ENCODE results near the gene TBCE. TPM values are rescaled to one million over a fixed set of nuclear protein-coding genes. Genes with fewer than 3 reads are reported as not detected.

Gene TBCE
- total and polyA plus RNA-seq, 9 of the 15 experiments (the other 6 are each of a cell fraction or from before 2014, with no cell fraction given): 52.6 to 92.1 (median 82.1) TPM

DNA sequence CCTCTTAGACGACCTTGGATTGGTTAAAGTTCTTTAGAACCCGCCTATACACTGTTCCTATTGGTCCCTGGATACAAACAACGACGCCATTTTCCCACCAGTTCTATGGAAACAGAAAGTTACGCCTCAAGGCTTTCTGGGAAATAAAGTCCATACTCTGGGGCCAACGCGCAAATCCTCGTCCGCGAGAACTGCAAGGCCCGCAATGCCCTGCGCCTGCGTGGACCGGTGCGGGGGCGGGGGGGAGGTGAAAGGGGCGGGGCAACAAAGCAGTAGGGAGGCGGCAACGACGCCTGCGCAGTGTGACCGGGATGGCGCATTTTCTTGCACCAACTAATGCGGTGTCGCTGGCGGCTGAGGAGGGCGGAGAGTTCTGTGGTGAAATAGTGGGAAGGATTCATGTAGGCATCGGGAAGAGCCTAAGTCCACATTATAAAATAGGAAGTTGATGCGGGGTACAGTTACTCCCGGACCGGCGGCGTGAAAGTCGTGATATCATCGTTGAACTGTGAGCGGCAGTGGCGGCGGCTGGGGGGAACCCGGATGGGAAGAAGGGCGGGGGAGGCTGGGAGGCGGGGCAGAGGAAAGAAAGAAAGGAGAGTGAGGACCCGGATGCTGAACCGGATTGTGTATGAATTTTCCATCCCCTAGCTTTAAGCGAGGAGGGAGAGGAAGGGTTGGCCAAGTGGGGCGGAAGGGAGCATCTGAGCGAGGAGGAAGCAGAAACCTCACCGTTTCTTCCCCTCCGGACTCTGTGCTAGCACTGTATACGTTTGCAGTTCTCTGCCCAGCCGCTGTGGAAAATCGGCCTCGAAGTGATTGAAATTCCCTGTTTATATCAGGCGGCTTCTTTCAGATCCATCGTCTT is 38.7 kb upstream of the TBCE start, which contains the start of gene GGPS1 (continued):
- TF ChIP-seq PTTG1 (tag; IDR thresholded peaks at IDR 0.05; ENCODE audit: low read depth) (no peak), BDP1 (IDR thresholded peaks at IDR 0.05; ENCODE audit: insufficient read depth, insufficient read length) (no peak), TFE3 (CRISPR knock-in tag; IDR thresholded peaks at IDR 0.05) (no peak), ZNF707 (CRISPR knock-in tag; conservative IDR thresholded peaks at IDR 0.05) (no peak), SOX6 (IDR thresholded peaks at IDR 0.05) (peak; percentile 32; the same call in 1 of the 2 replicates), BRD4 (IDR thresholded peaks at IDR 0.05) (no peak; the same call in 1 of the 2 replicates), NFATC3 (IDR thresholded peaks at IDR 0.05) (no peak), HDAC3 (IDR thresholded peaks at IDR 0.05; ENCODE audit: borderline replicate concordance, partially characterized antibody) (no peak), ZBTB5 (IDR thresholded peaks at IDR 0.05) (0 out of 2 replicates have a peak, but pooled peaks have one; percentile 2), ZNF584 (CRISPR knock-in tag; IDR thresholded peaks at IDR 0.05; ENCODE audit: low read depth) (no peak), ZSCAN32 (CRISPR knock-in tag; IDR thresholded peaks at IDR 0.05) (0 out of 2 replicates have a peak, but pooled peaks have one; percentile 42), PHTF2 (CRISPR knock-in tag; IDR thresholded peaks at IDR 0.05) (no peak), SMAD2 (IDR thresholded peaks at IDR 0.05; ENCODE audit: low read depth, low read length) (no peak), ZNF57 (CRISPR knock-in tag; IDR thresholded peaks at IDR 0.05) (peak; percentile 39; the same call in 1 of the 2 replicates), ZNF23 (CRISPR knock-in tag; IDR thresholded peaks at IDR 0.05) (no peak), NEUROD1 (IDR thresholded peaks at IDR 0.05; ENCODE audit: borderline replicate concordance, low read depth, low read length, partially characterized antibody) (peak; percentile 67)
- TF ChIP-seq, protein P1, sequence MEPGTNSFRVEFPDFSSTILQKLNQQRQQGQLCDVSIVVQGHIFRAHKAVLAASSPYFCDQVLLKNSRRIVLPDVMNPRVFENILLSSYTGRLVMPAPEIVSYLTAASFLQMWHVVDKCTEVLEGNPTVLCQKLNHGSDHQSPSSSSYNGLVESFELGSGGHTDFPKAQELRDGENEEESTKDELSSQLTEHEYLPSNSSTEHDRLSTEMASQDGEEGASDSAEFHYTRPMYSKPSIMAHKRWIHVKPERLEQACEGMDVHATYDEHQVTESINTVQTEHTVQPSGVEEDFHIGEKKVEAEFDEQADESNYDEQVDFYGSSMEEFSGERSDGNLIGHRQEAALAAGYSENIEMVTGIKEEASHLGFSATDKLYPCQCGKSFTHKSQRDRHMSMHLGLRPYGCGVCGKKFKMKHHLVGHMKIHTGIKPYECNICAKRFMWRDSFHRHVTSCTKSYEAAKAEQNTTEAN (CRISPR knock-in tag; IDR thresholded peaks at IDR 0.05): no peak
- TF ChIP-seq, protein P2, sequence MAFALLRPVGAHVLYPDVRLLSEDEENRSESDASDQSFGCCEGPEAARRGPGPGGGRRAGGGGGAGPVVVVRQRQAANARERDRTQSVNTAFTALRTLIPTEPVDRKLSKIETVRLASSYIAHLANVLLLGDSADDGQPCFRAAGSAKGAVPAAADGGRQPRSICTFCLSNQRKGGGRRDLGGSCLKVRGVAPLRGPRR (CRISPR knock-in tag; IDR thresholded peaks at IDR 0.05): 0 out of 2 replicates have a peak, but pooled peaks have one; percentile 27
